ENCODE measurements around the gene IL20. TPM values are rescaled to one million over a fixed set of nuclear protein-coding genes. Genes with fewer than 3 reads are reported as not detected.

The IL20 gene
- total and polyA plus RNA-seq, 11 donors = not detected

DNA sequence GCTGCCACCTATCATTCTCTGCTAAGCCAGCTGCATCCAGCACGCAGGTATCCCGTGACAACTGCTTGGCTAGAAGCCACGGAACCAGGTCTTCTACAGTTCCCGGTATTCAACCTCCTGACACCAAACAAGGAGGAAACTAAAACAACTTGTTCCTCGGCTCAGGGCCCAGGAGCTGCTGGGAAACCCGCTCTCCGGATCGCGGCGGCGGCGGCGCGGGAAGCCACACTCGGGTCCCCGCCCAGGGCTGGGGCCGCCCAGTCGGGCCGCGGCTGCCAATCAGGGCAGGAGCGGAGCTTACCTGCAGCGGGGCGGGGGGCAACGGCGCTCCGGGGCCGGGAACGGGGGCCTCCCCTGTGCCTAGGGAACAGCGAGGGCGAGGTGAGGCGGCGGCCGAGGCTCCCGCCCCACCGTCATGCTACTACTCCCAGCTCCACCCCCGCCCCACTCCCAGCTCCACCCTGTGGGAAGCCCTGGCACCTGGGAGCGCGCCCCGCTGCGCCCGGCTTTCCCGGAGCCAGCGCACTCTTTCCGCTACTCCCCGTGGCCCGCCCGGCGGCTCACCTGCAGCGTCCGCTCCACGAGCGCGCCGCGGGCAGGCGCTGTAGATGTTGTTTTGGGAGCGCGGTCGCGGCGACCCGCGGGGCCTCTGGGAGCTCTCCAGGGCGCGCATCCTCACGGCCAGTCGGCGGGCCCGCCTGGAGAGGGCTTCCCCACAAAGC lies 43.9 kb downstream of the IL20 start:
- ATAC-seq (peak; percentile 33 to 78 (median 62)), DNase-seq (peak; percentile 27 to 77 (median 54))
- intact Hi-C loops (cut with DNase I) = loop anchor here in 2 of 10 donors (10.0 kb wide), 2 partner anchors 95 to 415 kb away; no protein-coding TSS in a partner anchor
- WGBS, 4 donors = 1 to 4% (median 1%) methylated on average over 19 to 69 of the region's 69 CpGs
- H3K27ac ChIP-seq = peak overlapping the region in 6 of 12 donors; percentile 22 to 58 (median 50)
- TF ChIP-seq POLR2A (IDR thresholded peaks at IDR 0.05) = no peak
- peaks cover 0 to 35% (median 14%) of the 10 kb centered on the region in 12 donors for H3K4me1 ChIP-seq
- H3K27me3 ChIP-seq = peaks cover 0 to 28% (median 10%) of the 10 kb centered on the region in 9 donors
- H3K4me3 ChIP-seq = peak overlapping the region; percentile 36 to 63 (median 56)
- H3K9me3 ChIP-seq = no peaks in the 10 kb centered on the region
- H3K36me3 ChIP-seq = no peaks in the 10 kb centered on the region

DNA sequence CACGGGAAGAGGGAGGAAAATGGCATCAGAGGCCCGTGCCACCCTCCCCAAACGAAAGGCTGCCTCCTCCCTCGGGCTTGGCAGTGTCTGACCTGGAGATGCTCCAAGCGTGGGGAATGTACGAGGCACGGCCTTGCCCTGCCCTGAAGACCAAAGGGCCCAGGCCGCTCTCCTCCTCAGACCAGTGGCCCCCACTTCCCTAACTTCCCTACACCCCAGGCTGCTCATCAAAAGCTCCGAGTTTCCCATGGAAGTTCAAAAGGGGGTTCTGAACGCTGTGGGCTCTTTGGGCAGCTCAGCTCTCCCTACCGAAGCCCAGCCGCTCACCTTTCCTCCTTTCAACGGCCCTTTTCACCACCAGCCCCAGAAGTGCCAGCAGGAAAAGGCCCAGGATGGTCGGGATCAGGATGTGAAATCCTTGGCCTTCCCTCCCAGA lies 44.5 kb downstream of the IL20 start:
- peaks cover 0 to 35% (median 11%) of the 10 kb centered on the region in 12 donors for H3K4me1 ChIP-seq
- intact Hi-C loops (cut with DNase I) = loop anchor here (2.0 to 10.0 kb wide), 21 partner anchors 43 to 425 kb away; partner anchors contain the start of genes EIF2D (in 3 of the 10) and IL20 (in 1 of the 10)
- H3K27ac ChIP-seq = peak overlapping the region in 4 of 12 donors; percentile 22 to 58 (median 50)
- ATAC-seq = peak in 2 of 4 donors; percentile 38 to 41
- peak overlapping the region; percentile 36 to 63 (median 56) for H3K4me3 ChIP-seq
- no peak for DNase-seq
- no peaks in the 10 kb centered on the region for H3K36me3 ChIP-seq
- WGBS, 4 donors = 23 to 31% (median 28%) methylated on average over 13 to 14 of the region's 14 CpGs
- TF ChIP-seq POLR2A (IDR thresholded peaks at IDR 0.05) = no peak
- TF ChIP-seq, protein P1, sequence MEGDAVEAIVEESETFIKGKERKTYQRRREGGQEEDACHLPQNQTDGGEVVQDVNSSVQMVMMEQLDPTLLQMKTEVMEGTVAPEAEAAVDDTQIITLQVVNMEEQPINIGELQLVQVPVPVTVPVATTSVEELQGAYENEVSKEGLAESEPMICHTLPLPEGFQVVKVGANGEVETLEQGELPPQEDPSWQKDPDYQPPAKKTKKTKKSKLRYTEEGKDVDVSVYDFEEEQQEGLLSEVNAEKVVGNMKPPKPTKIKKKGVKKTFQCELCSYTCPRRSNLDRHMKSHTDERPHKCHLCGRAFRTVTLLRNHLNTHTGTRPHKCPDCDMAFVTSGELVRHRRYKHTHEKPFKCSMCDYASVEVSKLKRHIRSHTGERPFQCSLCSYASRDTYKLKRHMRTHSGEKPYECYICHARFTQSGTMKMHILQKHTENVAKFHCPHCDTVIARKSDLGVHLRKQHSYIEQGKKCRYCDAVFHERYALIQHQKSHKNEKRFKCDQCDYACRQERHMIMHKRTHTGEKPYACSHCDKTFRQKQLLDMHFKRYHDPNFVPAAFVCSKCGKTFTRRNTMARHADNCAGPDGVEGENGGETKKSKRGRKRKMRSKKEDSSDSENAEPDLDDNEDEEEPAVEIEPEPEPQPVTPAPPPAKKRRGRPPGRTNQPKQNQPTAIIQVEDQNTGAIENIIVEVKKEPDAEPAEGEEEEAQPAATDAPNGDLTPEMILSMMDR (IDR thresholded peaks at IDR 0.05) = no peak
- H3K27me3 ChIP-seq = peaks cover 0 to 28% (median 10%) of the 10 kb centered on the region in 9 donors
- no peaks in the 10 kb centered on the region for H3K9me3 ChIP-seq

DNA sequence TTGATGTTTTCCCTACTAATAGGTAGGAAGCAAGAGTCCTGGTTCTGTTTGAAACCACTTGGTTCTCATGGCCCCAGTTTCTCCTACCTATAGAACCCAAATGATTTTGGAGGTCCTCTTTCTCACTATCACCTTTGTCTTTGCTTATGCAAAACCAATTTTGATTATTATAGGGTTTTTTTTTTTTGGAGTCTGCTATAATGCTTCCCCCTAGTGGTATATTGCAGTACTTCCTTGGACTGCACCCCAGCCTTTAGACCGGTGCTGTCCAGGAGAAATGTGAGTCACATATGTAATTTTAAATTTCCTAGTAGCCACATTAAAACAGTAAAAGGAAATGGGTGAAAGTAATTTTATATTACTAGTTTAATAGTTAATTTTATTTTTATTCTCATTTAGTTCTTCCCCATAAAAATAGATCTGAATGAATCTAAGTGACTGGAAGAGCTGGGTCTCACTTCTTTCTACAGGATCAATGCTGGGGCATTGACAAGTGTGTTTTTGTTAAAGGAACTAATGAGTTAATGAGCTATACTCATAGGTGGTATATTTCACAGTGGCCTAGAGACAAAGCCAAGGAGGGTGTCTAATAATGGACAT lies 45.7 kb downstream of the IL20 start:
- no peak for DNase-seq
- Histone ChIP-seq H3K27me3 (peaks cover 0 to 28% (median 10%) of the 10 kb centered on the region in 9 donors), H3K27ac (no peak overlapping the region), H3K4me3 (no peak overlapping the region), H3K9me3 (no peaks in the 10 kb centered on the region), H3K36me3 (no peaks in the 10 kb centered on the region), H3K4me1 (peaks cover 0 to 25% (median 11%) of the 10 kb centered on the region in 12 donors)
- TF ChIP-seq, protein P1 (IDR thresholded peaks at IDR 0.05) = peak; percentile 80 to 95 (median 91)
- no peak for TF ChIP-seq POLR2A (IDR thresholded peaks at IDR 0.05)
- intact Hi-C loops (cut with DNase I) = loop anchor here (1.0 to 10.0 kb wide), 21 partner anchors 44 to 426 kb away; partner anchors contain the start of genes EIF2D (in 3 of the 10), DYRK3 (in 1 of the 10) and IL20 (in 1 of the 10)
- ATAC-seq = peak in 2 of 4 donors; percentile 57 to 61
- WGBS, 4 donors = 0 to 5% (median 1%) methylated on average over 1 of the region's 1 CpG

DNA sequence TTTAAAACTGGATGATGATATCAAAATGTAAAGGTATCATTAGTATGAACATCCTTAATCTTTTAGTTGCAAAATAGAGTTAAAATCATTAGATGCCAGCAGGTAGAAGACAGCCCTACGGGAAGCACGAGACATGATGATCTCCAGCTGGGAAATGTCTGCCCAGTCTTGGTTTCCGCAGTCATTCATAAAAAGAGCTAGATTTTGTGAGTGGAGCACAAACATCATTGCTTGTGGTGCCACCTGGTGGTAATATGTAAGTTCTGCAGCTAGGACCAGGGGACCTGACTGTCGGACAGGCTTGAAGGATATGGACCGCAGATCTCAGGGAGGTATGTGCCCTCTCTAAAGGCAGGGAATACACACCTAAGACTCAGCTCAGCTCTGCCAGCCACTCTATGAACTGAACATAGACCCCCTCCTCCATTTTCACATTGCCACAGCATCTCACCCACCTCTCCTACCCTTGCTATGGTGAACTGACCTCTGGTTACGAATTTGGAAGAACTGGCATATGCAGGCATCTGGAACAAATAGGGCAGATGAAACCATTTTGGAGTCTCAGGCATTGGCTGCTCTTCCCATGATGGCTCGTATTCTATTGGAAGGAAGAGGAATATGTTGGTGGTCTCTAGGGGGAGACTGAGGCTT lies 47.1 kb downstream of the IL20 start:
- ATAC-seq = peak; percentile 60 to 76 (median 64)
- no peaks in the 10 kb centered on the region for H3K9me3 ChIP-seq
- H3K36me3 ChIP-seq = no peaks in the 10 kb centered on the region
- no peak for TF ChIP-seq POLR2A (IDR thresholded peaks at IDR 0.05)
- TF ChIP-seq, protein P1 (IDR thresholded peaks at IDR 0.05) = peak; percentile 75 to 88 (median 86)
- intact Hi-C loops (cut with DNase I) = loop anchor here (1.0 to 10.0 kb wide), 24 partner anchors 48 to 428 kb away; partner anchors contain the start of genes EIF2D (in 3 of the 10) and IL20 (in 2 of the 10)
- 20 to 25% (median 23%) methylated on average over 7 of the region's 7 CpGs for WGBS, 4 donors
- peak in 4 of 5 donors; percentile 50 to 73 (median 64) for DNase-seq
- no peak overlapping the region for H3K4me3 ChIP-seq
- H3K27ac ChIP-seq = no peak overlapping the region
- peaks cover 0 to 25% (median 11%) of the 10 kb centered on the region in 12 donors for H3K4me1 ChIP-seq
- peaks cover 0 to 28% (median 10%) of the 10 kb centered on the region in 9 donors for H3K27me3 ChIP-seq
